Measurements from ENCODE around the gene NFU1. TPM values are rescaled to one million over a fixed set of nuclear protein-coding genes. Genes with fewer than 3 reads are reported as not detected.
A peak's percentile ranks its signal among the peaks of the same experiment; 100 is the strongest.
"Not testable (repeated sequence)": the region's sequence is repeated elsewhere in the genome, so short reads cannot be mapped to it uniquely, and the experiment has no call there.

Gene NFU1
- total RNA-seq, 2 donors from 2014 or later, result 17.8 to 23.2 TPM

DNA sequence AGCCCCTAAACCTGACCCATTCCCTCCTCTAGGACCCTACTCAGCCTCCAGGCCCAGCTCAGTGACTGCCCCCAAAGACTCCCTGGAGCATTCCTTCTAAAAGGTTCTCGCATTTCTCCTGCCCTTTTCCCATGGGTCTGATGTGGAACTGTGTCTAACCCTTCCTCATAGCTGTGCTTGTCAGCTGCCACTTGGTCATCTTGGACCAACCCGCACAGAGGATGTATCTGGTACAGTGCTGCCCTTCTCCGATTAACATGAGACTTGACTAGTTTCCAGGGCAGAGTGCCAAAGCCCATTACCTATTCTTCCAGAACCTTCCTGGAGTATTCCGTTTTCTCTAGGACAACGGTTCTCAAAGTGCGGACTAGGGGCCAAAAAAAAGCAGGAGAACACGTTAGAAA, 518 bp upstream of the NFU1 start:
- Mint-ChIP-seq H3K27ac (peak overlapping the region; percentile 97), H3K4me3 (peak overlapping the region; percentile 93), H3K27me3 (no peaks in the 10 kb centered on the region), H3K36me3 (ENCODE audit: low read depth) (no peaks in the 10 kb centered on the region), H3K4me1 (peaks cover 15% of the 10 kb centered on the region)
- ATAC-seq, result no peak
- no peak for DNase-seq
- H3K9me3 ChIP-seq (ENCODE audit: control insufficient read depth, low read length, poor library complexity, severe bottlenecking), result no peaks in the 10 kb centered on the region

DNA sequence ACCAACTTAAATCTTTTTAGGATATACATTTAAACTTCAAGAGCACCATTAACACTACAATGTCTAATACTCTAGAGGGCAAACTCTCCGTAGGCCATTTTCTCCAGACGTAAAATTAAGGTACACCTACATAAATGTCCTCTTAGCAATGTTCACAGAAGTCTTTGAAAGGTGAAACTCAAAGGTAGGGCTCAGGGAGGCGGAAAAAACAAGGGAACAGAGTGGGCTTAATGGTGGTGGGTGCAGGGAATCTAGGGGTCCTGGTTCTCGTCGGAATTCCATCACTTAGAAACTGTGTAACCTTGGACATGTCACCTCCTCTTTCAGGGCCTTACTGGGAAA, 668 bp downstream of the NFU1 start:
- no peaks in the 10 kb centered on the region for H3K27me3 Mint-ChIP-seq
- no peaks in the 10 kb centered on the region for H3K36me3 Mint-ChIP-seq (ENCODE audit: low read depth)
- no peak for DNase-seq
- H3K9me3 ChIP-seq (ENCODE audit: control insufficient read depth, low read length, poor library complexity, severe bottlenecking), result no peaks in the 10 kb centered on the region
- H3K4me3 Mint-ChIP-seq, result peak overlapping the region; percentile 93
- H3K27ac Mint-ChIP-seq, result peak overlapping the region; percentile 97
- peaks cover 15% of the 10 kb centered on the region for H3K4me1 Mint-ChIP-seq
- ATAC-seq, result peak; percentile 5

DNA sequence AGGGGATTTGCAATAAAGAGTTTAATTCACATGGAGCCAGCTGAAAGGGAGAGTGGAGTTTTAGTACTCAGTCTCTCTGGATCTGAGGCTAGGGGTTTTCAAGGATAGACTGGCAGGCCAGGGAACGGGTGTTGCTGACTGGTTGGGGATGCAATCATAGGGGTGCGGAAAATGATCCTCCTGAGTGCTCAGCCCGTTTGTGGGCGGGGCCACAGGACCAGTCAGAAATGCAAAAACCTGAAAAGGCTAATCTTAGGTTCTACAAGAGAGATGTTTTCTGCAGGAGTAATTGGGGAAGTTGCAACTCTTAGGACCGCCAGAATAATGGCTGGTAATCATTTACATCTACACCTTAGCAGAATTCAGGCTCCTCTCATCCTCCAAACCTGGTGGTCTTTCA, 2.5 kb downstream of the NFU1 start:
- no peak for ATAC-seq
- no peaks in the 10 kb centered on the region for H3K36me3 Mint-ChIP-seq (ENCODE audit: low read depth)
- H3K27ac Mint-ChIP-seq, result no peak overlapping the region

DNA sequence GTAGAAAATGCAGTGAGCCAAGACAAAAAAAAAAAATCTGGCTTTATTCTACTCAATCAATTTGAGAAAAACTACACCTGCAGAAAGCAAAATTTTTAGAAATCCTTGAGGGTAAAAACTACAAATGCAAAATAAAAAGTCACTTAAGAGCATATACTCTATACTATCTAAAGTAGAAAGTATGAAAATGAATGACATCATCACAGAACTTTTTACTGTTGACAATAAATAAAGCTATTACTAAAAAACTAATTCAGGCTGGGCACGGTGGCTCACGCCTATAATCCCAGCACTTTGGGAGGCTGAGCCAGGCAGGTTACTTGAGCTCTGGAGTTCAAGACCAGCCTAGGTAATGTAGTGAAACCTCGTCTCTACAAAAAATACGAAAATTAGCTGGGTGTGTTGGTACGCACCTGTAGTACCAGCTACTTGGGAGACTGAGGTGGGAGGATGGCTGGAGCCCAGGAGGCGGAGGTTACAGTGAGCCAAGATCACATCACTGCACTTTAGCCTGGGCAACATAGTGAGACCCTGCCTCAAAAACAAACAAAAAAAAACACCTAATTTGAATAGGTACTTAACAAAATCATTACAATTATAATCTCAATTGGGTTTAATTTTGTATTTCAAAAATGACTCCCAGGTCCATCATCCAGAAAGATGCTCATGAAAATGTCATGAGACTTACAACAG, 7.6 kb downstream of the NFU1 start:
- no peaks in the 10 kb centered on the region for H3K9me3 ChIP-seq (ENCODE audit: control insufficient read depth, low read length, poor library complexity, severe bottlenecking)
- ATAC-seq (no peak), DNase-seq (no peak)
- H3K27me3 Mint-ChIP-seq, result no peaks in the 10 kb centered on the region
- no peak overlapping the region for H3K4me3 Mint-ChIP-seq
- no peak overlapping the region for H3K27ac Mint-ChIP-seq
- H3K36me3 Mint-ChIP-seq (ENCODE audit: low read depth), result no peaks in the 10 kb centered on the region
- H3K4me1 Mint-ChIP-seq, result peaks cover 5% of the 10 kb centered on the region

More for the DNA sequence above, 2.5 kb downstream of the NFU1 start:
- DNase-seq, result no peak
- H3K27me3 Mint-ChIP-seq, result no peaks in the 10 kb centered on the region
- peaks cover 15% of the 10 kb centered on the region for H3K4me1 Mint-ChIP-seq
- no peaks in the 10 kb centered on the region for H3K9me3 ChIP-seq (ENCODE audit: control insufficient read depth, low read length, poor library complexity, severe bottlenecking)
- H3K4me3 Mint-ChIP-seq, result no peak overlapping the region

DNA sequence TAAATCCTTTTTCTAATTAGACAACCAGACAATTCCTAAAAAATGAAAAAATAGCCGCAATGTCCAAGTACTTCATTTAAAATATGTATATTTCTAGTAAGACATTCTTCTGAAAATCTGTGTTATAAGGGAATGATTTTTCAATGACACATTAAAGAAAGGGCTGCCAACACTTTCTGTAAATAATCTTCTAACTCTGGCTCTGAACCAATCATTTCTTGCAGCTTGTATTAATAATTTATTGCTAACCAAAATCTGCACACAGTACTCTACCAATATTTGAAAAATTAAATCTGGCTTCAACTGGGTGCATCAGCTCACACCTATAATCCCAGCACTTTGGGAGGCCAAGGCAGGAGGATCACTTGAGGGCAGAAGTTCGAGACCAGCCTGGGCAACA, 8.3 kb downstream of the NFU1 start:
- Mint-ChIP-seq H3K27me3 (no peaks in the 10 kb centered on the region), H3K27ac (no peak overlapping the region), H3K4me1 (peaks cover 3% of the 10 kb centered on the region), H3K36me3 (ENCODE audit: low read depth) (no peaks in the 10 kb centered on the region), H3K4me3 (no peak overlapping the region)
- ATAC-seq, result no peak
- no peaks in the 10 kb centered on the region for H3K9me3 ChIP-seq (ENCODE audit: control insufficient read depth, low read length, poor library complexity, severe bottlenecking)
- no peak for DNase-seq

DNA sequence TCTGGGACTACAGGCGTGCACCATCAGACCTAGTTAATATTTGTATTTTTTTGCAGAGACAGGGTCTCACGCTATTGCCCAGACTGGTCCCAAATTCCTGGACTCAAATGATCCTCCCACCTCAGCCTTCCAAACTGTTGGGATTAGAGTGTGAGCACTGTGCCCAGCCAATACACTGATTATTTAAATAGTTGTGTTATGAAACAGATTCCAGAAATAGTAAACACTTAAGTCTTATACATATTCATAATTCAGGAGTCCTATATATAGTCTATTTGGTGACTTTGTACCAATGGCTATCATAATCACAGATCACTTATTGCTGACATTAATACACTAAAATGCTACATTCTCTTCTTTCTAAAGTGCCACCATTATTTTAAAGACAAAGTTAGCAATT, 12.8 kb downstream of the NFU1 start:
- H3K9me3 ChIP-seq (ENCODE audit: control insufficient read depth, low read length, poor library complexity, severe bottlenecking), result no peaks in the 10 kb centered on the region
- ATAC-seq (no peak), DNase-seq (no peak)
- Mint-ChIP-seq H3K27me3 (no peaks in the 10 kb centered on the region), H3K36me3 (ENCODE audit: low read depth) (peaks cover 3% of the 10 kb centered on the region), H3K4me3 (no peak overlapping the region), H3K27ac (no peak overlapping the region), H3K4me1 (peaks cover 2% of the 10 kb centered on the region)

DNA sequence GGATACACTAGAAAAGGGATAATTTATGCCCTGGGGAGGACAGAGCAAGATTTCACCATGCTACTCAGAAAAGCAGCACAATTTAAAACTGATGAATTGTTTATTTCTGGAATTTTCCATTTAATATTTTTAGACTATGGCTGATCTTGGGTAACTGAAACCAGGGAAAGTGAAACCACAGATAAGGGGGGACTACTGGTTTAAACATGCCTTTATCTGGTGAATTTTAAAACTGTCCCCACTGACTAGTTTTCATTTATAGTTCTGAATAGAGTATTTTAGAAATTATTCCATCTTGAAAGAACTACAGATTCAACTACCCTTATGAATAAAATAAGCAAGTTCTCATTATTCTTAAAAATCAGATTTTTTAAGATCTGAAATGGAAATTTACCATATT, 15.0 kb downstream of the NFU1 start:
- H3K27me3 Mint-ChIP-seq, result no peaks in the 10 kb centered on the region

DNA sequence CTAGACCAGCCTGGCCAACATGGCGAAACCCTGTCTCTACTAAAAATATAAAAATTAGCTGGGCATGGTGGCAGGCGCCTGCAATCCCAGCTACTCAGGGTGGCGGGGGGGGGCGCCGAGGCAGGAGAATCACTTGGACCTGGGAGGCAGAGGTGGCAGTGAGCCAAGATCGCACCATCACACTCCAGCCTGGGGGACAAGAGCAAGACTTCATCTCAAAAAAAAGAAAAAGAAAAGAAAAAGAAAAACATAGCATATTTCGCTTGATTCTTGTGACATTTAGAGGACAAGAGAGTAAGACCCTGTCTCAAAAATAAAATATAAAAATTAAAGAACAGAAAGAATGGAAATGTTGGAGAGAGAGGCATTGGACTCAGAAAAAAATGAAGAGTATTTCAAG, 18.1 kb downstream of the NFU1 start:
- not testable (repeated sequence) for ATAC-seq; DNase-seq; H3K27ac Mint-ChIP-seq; H3K4me3 Mint-ChIP-seq; H3K36me3 Mint-ChIP-seq (ENCODE audit: low read depth); H3K4me1 Mint-ChIP-seq; H3K9me3 ChIP-seq (ENCODE audit: control insufficient read depth, low read length, poor library complexity, severe bottlenecking); H3K27me3 Mint-ChIP-seq

More for the DNA sequence above, 15.0 kb downstream of the NFU1 start:
- Mint-ChIP-seq H3K27ac (no peak overlapping the region), H3K36me3 (ENCODE audit: low read depth) (peaks cover 3% of the 10 kb centered on the region), H3K4me3 (no peak overlapping the region), H3K4me1 (peaks cover 2% of the 10 kb centered on the region)
- ATAC-seq (no peak), DNase-seq (no peak)
- H3K9me3 ChIP-seq (ENCODE audit: control insufficient read depth, low read length, poor library complexity, severe bottlenecking), result no peaks in the 10 kb centered on the region

DNA sequence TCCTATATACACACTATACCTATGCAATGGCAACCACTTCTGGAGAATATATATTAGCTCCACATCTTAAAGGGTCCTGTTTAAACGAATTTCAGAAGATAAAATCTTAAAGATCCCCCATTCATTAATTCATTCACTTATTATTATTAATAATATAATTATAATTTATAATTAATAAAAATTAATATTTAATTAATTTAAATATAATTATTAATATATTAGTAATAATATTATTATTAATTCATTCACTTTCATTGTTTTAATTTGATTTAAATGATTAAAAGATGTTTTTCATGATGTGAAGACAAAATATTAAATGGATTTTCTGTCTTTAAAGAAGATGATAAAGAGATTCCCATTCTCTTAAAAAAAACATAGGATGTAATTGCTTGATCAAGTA, 21.1 kb downstream of the NFU1 start:
- DNase-seq (no peak), ATAC-seq (no peak)
- Mint-ChIP-seq H3K4me3 (no peak overlapping the region), H3K36me3 (ENCODE audit: low read depth) (peaks cover 3% of the 10 kb centered on the region), H3K27ac (no peak overlapping the region), H3K27me3 (no peaks in the 10 kb centered on the region), H3K4me1 (peaks cover 2% of the 10 kb centered on the region)
- H3K9me3 ChIP-seq (ENCODE audit: control insufficient read depth, low read length, poor library complexity, severe bottlenecking), result no peaks in the 10 kb centered on the region

DNA sequence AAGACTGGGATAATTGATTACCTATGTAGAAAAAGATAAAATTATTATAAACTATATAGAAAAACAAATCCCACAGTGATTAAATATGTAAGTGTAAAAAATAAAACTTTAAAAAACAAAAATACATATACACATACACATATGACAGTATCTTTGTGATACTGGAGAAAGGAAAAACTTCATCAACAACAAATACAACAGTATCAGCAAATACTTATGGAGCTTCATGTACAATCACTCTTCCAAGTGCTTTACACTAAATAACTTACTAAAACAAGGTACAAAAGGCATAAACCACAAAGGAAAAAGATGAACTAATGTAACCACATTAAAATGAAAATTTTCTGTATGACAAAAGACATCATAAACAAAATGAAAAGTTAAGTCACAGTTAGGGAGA, 26.1 kb downstream of the NFU1 start:
- no peaks in the 10 kb centered on the region for H3K27me3 Mint-ChIP-seq
- H3K27ac Mint-ChIP-seq, result no peak overlapping the region
- H3K4me1 Mint-ChIP-seq, result no peaks in the 10 kb centered on the region
- no peaks in the 10 kb centered on the region for H3K36me3 Mint-ChIP-seq (ENCODE audit: low read depth)
- H3K4me3 Mint-ChIP-seq, result no peak overlapping the region
- H3K9me3 ChIP-seq (ENCODE audit: control insufficient read depth, low read length, poor library complexity, severe bottlenecking), result no peaks in the 10 kb centered on the region
- DNase-seq, result no peak
- ATAC-seq, result no peak

DNA sequence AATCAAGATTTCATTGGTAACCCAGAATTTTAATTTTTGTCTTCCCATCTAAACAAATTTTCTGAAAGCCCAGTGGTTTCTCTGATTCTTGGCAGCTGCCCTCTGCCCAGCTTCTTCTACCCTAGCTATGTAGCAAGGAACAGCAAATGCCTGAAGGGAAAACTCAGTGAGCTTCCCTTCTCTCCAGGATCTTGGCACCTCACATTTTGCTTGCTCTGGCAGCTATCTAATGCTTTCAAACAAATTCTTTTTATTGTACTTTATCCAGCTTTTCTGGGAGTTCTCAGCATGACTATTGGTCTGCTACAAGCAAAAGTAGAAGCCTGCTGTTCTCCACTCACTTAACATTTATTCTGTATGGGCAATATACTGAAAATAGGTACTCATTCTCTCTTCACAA, 31.9 kb downstream of the NFU1 start:
- DNase-seq, result no peak
- no peaks in the 10 kb centered on the region for H3K27me3 Mint-ChIP-seq
- H3K27ac Mint-ChIP-seq, result no peak overlapping the region
- H3K4me1 Mint-ChIP-seq, result no peaks in the 10 kb centered on the region
- ATAC-seq, result no peak
- peaks cover 2% of the 10 kb centered on the region for H3K36me3 Mint-ChIP-seq (ENCODE audit: low read depth)
- H3K9me3 ChIP-seq (ENCODE audit: control insufficient read depth, low read length, poor library complexity, severe bottlenecking), result no peaks in the 10 kb centered on the region
- no peak overlapping the region for H3K4me3 Mint-ChIP-seq

DNA sequence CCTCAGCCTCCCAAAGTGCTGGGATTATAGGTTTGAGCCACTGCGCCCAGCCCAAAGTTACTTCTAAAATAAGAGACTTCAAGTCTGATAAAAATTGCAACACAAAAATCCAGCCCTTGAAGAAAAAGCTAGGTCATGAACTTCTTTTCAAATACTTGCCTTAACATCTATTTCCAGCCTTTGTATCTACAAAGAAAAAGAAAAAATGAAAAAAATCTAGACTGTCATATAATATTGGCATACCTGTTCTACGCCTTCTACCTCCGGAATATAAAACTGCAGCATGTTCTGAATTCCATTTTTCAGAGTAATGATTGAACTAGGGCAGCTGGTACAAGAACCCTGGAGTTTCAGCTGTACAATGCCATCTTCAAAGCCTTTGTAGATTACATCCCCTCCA, 37.1 kb downstream of the NFU1 start:
- no peak overlapping the region for H3K4me3 Mint-ChIP-seq
- DNase-seq, result no peak

DNA sequence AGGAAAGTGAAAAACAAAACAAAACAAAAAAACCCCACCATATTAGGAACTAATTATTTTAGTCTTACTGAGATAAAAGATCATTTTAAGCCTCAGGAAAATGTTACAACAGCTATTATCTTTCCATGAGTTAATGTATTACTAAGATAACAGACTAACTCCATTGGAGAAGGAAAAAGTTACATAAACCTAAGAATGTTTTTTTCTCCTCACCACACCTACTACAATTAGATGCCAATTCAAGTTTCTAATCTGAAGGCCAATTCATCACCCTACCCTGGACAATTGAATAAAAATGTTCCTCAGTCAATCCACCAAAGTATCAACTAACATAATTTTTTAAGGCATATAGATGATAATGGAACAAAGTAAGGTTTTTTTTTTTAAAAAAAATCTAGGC, 40.0 kb downstream of the NFU1 start:
- Mint-ChIP-seq H3K36me3 (ENCODE audit: low read depth) (peaks cover 2% of the 10 kb centered on the region), H3K4me1 (no peaks in the 10 kb centered on the region), H3K4me3 (no peak overlapping the region), H3K27ac (no peak overlapping the region), H3K27me3 (no peaks in the 10 kb centered on the region)
- no peaks in the 10 kb centered on the region for H3K9me3 ChIP-seq (ENCODE audit: control insufficient read depth, low read length, poor library complexity, severe bottlenecking)
- DNase-seq (no peak), ATAC-seq (no peak)

More for the DNA sequence above, 37.1 kb downstream of the NFU1 start:
- H3K4me1 Mint-ChIP-seq, result no peaks in the 10 kb centered on the region
- H3K36me3 Mint-ChIP-seq (ENCODE audit: low read depth), result peaks cover 4% of the 10 kb centered on the region
- no peaks in the 10 kb centered on the region for H3K27me3 Mint-ChIP-seq
- no peaks in the 10 kb centered on the region for H3K9me3 ChIP-seq (ENCODE audit: control insufficient read depth, low read length, poor library complexity, severe bottlenecking)
- no peak overlapping the region for H3K27ac Mint-ChIP-seq
- ATAC-seq, result no peak

DNA sequence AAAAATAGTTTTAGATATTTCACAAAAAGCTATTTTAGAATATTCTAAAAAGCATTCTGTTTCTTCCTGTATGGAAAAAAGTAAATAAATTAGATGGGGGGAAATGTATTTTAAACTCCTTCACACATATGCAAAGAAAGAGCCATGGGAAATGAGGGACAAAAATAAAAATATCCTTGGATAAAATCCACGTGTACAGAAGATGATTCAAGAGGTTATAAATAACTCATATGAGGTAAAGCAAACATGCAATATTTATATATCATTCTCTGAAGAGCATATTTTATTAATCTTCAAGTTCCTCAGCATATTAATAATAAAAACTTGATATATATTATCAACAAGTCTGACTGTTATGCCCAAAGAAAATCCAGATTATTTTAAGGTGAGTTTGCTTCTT, 41.4 kb downstream of the NFU1 start:
- no peak overlapping the region for H3K4me3 Mint-ChIP-seq
- DNase-seq, result no peak
- no peaks in the 10 kb centered on the region for H3K27me3 Mint-ChIP-seq
- no peaks in the 10 kb centered on the region for H3K9me3 ChIP-seq (ENCODE audit: control insufficient read depth, low read length, poor library complexity, severe bottlenecking)
- H3K27ac Mint-ChIP-seq, result no peak overlapping the region
- no peaks in the 10 kb centered on the region for H3K4me1 Mint-ChIP-seq
- no peak for ATAC-seq
- H3K36me3 Mint-ChIP-seq (ENCODE audit: low read depth), result peaks cover 2% of the 10 kb centered on the region
